Stomach (tissue), 9 donors: ENCODE data around the gene PLCB1. TPM values are rescaled to one million over a fixed set of nuclear protein-coding genes. Genes with fewer than 3 reads are reported as not detected.
A peak's percentile ranks its signal among the peaks of the same experiment; 100 is the strongest.

ENCODE experiments used
- DNase-seq, 2 donors: peaks; one replicate each; pipeline versions ENCODE4 v3.0.0 to v3.0.0-alpha.2; 2013 to 2019
- H3K27ac ChIP-seq, 5 donors: fragments of 200-600 bp in 4 of 5; sonication (generic) in 4 of 5; one replicate each; pipeline ENCODE4 v1.5.1; 2013 to 2019; ENCODE audit warnings: mild to moderate bottlenecking in 1 of 5, moderate library complexity in 1 of 5
- H3K27me3 ChIP-seq, 3 donors: fragments of 200-600 bp; sonication (generic); one replicate each; pipeline ENCODE4 v1.5.1; 2017 to 2019; ENCODE audit warnings: mixed run types in 1 of 3
- H3K36me3 ChIP-seq, 4 donors: fragments of 200-600 bp; sonication (generic); 1 replicate in 3 of 4; 2 replicates in 1 of 4; pipeline ENCODE4 v1.5.1; 2016 to 2019
- H3K4me1 ChIP-seq, 4 donors: fragments of 200-600 bp; sonication (generic); one replicate each; pipeline ENCODE4 v1.5.1; 2016 to 2019
- H3K4me3 ChIP-seq, 4 donors: fragments of 200-600 bp; sonication (generic) in 3 of 4; one replicate each; pipeline ENCODE4 v1.5.1; 2016 to 2019; ENCODE audit warnings: mild to moderate bottlenecking in 1 of 4
- H3K9me3 ChIP-seq, 4 donors: fragments of 200-600 bp; sonication (generic); one replicate each; pipeline ENCODE4 v1.5.1; 2016 to 2019
- CTCF ChIP-seq, 7 experiments: fragments of 450-650 bp in 4 of 7; fragments of 200-600 bp in 3 of 7; sonication (generic) in 3 of 7; IDR thresholded peaks; one replicate each; pipeline ENCODE4 v1.5.1; 2016 to 2019; ENCODE audit warnings: antibody characterized with exemption in 7 of 7, control low read depth in 2 of 7, mild to moderate bottlenecking in 1 of 7
- EP300 ChIP-seq: sonication (generic); formaldehyde crosslinking; IDR thresholded peaks from one replicate; pipeline ENCODE4 v1.6.1; 2017; ENCODE audit warnings: antibody characterized with exemption
- POLR2A ChIP-seq, 4 donors: fragments of 450-650 bp; IDR thresholded peaks; one replicate each; pipeline ENCODE4 v1.6.1; 2016; ENCODE audit warnings: antibody characterized with exemption in 4 of 4, control low read depth in 2 of 4, mild to moderate bottlenecking in 1 of 4, moderate library complexity in 1 of 4
- POLR2AphosphoS5 ChIP-seq, 3 donors: sonication (generic); formaldehyde crosslinking; IDR thresholded peaks; one replicate each; pipeline ENCODE4 v1.6.1; 2016; ENCODE audit warnings: antibody characterized with exemption in 3 of 3
- WGBS, 5 donors: extraction: QIAGEN DNeasy Blood & Tissue Kit in 3 of 5; methylation state at CpG; one replicate each; pipeline versions ENCODE4 v1.1.5 to v1.1.7; 2013 to 2018; 5-methylcytosine and 5-hydroxymethylcytosine counted together
- intact Hi-C: fragments of 100-400 bp; cut with DNase I; formaldehyde crosslinking; loops from one replicate; pipeline ENCODE4 v1.15.1; 2023; ENCODE audit warnings: low total_unique reads
- polyA plus RNA-seq, 3 donors: library from polyadenylated mRNA; stranded (reverse); fragments of 200-250 nt; gene quantifications; one replicate each; pipeline ENCODE4 v1.2.3, GENCODE V29; 2013
- total RNA-seq, 5 donors: library from RNA; depleted of rRNA; stranded (reverse); fragments of >200 nt; gene quantifications; one replicate each; pipeline versions ENCODE4 v1.1.0 to v1.2.3, GENCODE V29; 2014 to 2016
- donor health status: healthy with polysubstance abuse.
- donor health status: Bipolar disorder and iron deficiency.
- donor health status: healthy.

The PLCB1 gene
- total and polyA plus RNA-seq, 8 donors, result 4.1 to 66.5 (median 11.7) TPM

- 26 to 46% (median 34%) methylated on average over 3 of the region's 3 CpGs for WGBS, 5 donors
- no peak overlapping the region for H3K4me3 ChIP-seq
- DNase-seq, result peak; percentile 51 to 67
- peaks cover 7 to 46% (median 35%) of the 10 kb centered on the region in 4 donors for H3K4me1 ChIP-seq
- no peak for TF ChIP-seq CTCF (IDR thresholded peaks at IDR 0.05)
- peak in 2 of 3 donors; percentile 38 to 61 for TF ChIP-seq POLR2AphosphoS5 (IDR thresholded peaks at IDR 0.05)
- TF ChIP-seq EP300, result no peak
- no peak for TF ChIP-seq POLR2A (IDR thresholded peaks at IDR 0.05)
- no peaks in the 10 kb centered on the region for H3K36me3 ChIP-seq
- H3K27ac ChIP-seq, result peak overlapping the region; percentile 2 to 70 (median 29)
- intact Hi-C loops, result loop anchor here (5.0 kb wide), 1 partner anchor 260 kb away; no protein-coding TSS in a partner anchor
- no peaks in the 10 kb centered on the region for H3K9me3 ChIP-seq
- no peaks in the 10 kb centered on the region for H3K27me3 ChIP-seq
Observed at GRCh38 chr20:8386991-8387390, 254.9 kb downstream of the PLCB1 start.

GRCh38 chr20:8388141-8388540, 256.1 kb downstream of the PLCB1 start:
- DNase-seq, result no peak
- peak overlapping the region in 1 of 5 donors; percentile 40 for H3K27ac ChIP-seq
- WGBS, 5 donors, result 26 to 56% (median 44%) methylated on average over 2 of the region's 2 CpGs
- TF ChIP-seq POLR2A (IDR thresholded peaks at IDR 0.05) (no peak), EP300 (no peak), CTCF (IDR thresholded peaks at IDR 0.05) (no peak), POLR2AphosphoS5 (IDR thresholded peaks at IDR 0.05) (no peak)
- H3K4me1 ChIP-seq, result peaks cover 7 to 46% (median 35%) of the 10 kb centered on the region in 4 donors
- H3K9me3 ChIP-seq, result no peaks in the 10 kb centered on the region
- no peaks in the 10 kb centered on the region for H3K27me3 ChIP-seq
- H3K36me3 ChIP-seq, result no peaks in the 10 kb centered on the region
- intact Hi-C loops, result loop anchor here (5.0 kb wide), 1 partner anchor 261 kb away; no protein-coding TSS in a partner anchor
- no peak overlapping the region for H3K4me3 ChIP-seq

- TF ChIP-seq POLR2AphosphoS5 (IDR thresholded peaks at IDR 0.05) (no peak), POLR2A (IDR thresholded peaks at IDR 0.05) (no peak), CTCF (IDR thresholded peaks at IDR 0.05) (no peak), EP300 (no peak)
- H3K27me3 ChIP-seq, result no peaks in the 10 kb centered on the region
- H3K36me3 ChIP-seq, result no peaks in the 10 kb centered on the region
- peaks cover 7 to 46% (median 35%) of the 10 kb centered on the region in 4 donors for H3K4me1 ChIP-seq
- H3K4me3 ChIP-seq, result no peak overlapping the region
- no peak for DNase-seq
- intact Hi-C loops, result loop anchor here (5.0 kb wide), 1 partner anchor 261 kb away; no protein-coding TSS in a partner anchor
- H3K27ac ChIP-seq, result no peak overlapping the region
- WGBS, 5 donors, result 86 to 100% (median 96%) methylated on average over 1 of the region's 1 CpG
- H3K9me3 ChIP-seq, result no peaks in the 10 kb centered on the region
Observed at GRCh38 chr20:8388707-8389106, 256.6 kb downstream of the PLCB1 start.

GRCh38 chr20:8389381-8390036, 257.4 kb downstream of the PLCB1 start:
- intact Hi-C loops, result loop anchor here (5.0 to 10.0 kb wide), 2 partner anchors 262 to 345 kb away; no protein-coding TSS in a partner anchor
- Histone ChIP-seq H3K27ac (no peak overlapping the region), H3K27me3 (no peaks in the 10 kb centered on the region), H3K36me3 (no peaks in the 10 kb centered on the region), H3K9me3 (no peaks in the 10 kb centered on the region), H3K4me1 (peaks cover 7 to 46% (median 35%) of the 10 kb centered on the region in 4 donors), H3K4me3 (no peak overlapping the region)
- TF ChIP-seq CTCF (IDR thresholded peaks at IDR 0.05) (peak in 4 of 7 experiments; percentile 50 to 63 (median 56)), EP300 (no peak), POLR2AphosphoS5 (IDR thresholded peaks at IDR 0.05) (no peak)
- WGBS, 5 donors, result 28 to 38% (median 30%) methylated on average over 7 of the region's 7 CpGs
- DNase-seq, result peak in 1 of 2 donors; percentile 71
